CD14-positive monocyte (primary cell): Measurements from ENCODE around the gene PIANP. TPM values are rescaled to one million over a fixed set of nuclear protein-coding genes. Genes with fewer than 3 reads are reported as not detected.

Source experiments
- DNase-seq, 3 donors: peaks; one replicate each; pipeline ENCODE4 v3.0.0-alpha.2; 2011 to 2022
- H2AFZ ChIP-seq: 2 replicates; pipeline ENCODE4 v1.6.0; 2012; ENCODE audit warnings: mild to moderate bottlenecking, low read depth, low read length, inconsistent platforms; ENCODE audit not compliant: insufficient read depth, poor library complexity, severe bottlenecking
- H3K27ac ChIP-seq, 2 donors: 1 replicate in 1 of 2; 2 replicates in 1 of 2; pipeline ENCODE4 v1.5.1; 2012 to 2013; ENCODE audit warnings: low read length in 2 of 2, control low read depth in 1 of 2, inconsistent platforms in 1 of 2, low read depth in 1 of 2, mild to moderate bottlenecking in 1 of 2
- H3K27me3 ChIP-seq, 2 donors: one replicate each; pipeline versions ENCODE4 v1.6.0 to v1.6.1; 2011 to 2013; ENCODE audit warnings: low read length in 2 of 2; ENCODE audit not compliant: control insufficient read depth in 2 of 2, insufficient read depth in 2 of 2
- H3K36me3 ChIP-seq, 2 donors: replicated peaks in 1 of 2; 1 replicate in 1 of 2; 2 replicates in 1 of 2; pipeline versions ENCODE4 v1.5.1 to v1.6.1; 2012 to 2013; ENCODE audit warnings: low read length in 2 of 2, control low read depth in 1 of 2, inconsistent platforms in 1 of 2, mild to moderate bottlenecking in 1 of 2; ENCODE audit not compliant: insufficient read depth in 2 of 2, control insufficient read depth in 1 of 2
- H3K4me1 ChIP-seq, 2 donors: 1 replicate in 1 of 2; 2 replicates in 1 of 2; pipeline versions ENCODE4 v1.5.1 to v1.6.1; 2012 to 2013; ENCODE audit warnings: low read length in 2 of 2, control low read depth in 1 of 2, inconsistent platforms in 1 of 2, mild to moderate bottlenecking in 1 of 2, moderate library complexity in 1 of 2; ENCODE audit not compliant: insufficient read depth in 2 of 2, control insufficient read depth in 1 of 2
- H3K4me2 ChIP-seq: replicated peaks from 2 replicates; pipeline ENCODE3; 2012; ENCODE audit warnings: low read length, moderate library complexity, mild to moderate bottlenecking; ENCODE audit not compliant: poor library complexity, severe bottlenecking; ENCODE audit errors: extremely low read depth
- H3K4me3 ChIP-seq, 3 experiments: fragments of 200-600 bp in 1 of 3; sonication (generic) in 1 of 3; replicated peaks in 1 of 3; 1 replicate in 2 of 3; 2 replicates in 1 of 3; pipeline ENCODE4 v1.5.1; 2011 to 2013; ENCODE audit warnings: low read length in 3 of 3, mild to moderate bottlenecking in 3 of 3, control low read depth in 2 of 3, low read depth in 2 of 3, inconsistent platforms in 1 of 3, moderate library complexity in 1 of 3
- H3K79me2 ChIP-seq: 2 replicates; pipeline ENCODE4 v1.6.0; 2012; ENCODE audit warnings: mild to moderate bottlenecking, control low read depth, inconsistent platforms, low read length, moderate library complexity; ENCODE audit not compliant: insufficient read depth
- H3K9ac ChIP-seq: 2 replicates; pipeline ENCODE4 v1.6.0; 2017; ENCODE audit warnings: low read length, mild to moderate bottlenecking; ENCODE audit not compliant: insufficient read depth, poor library complexity, severe bottlenecking
- H3K9me3 ChIP-seq, 2 donors: replicated peaks in 1 of 2; 1 replicate in 1 of 2; 2 replicates in 1 of 2; pipeline versions ENCODE4 v1.5.1 to v1.6.1; 2012 to 2013; ENCODE audit warnings: low read length in 2 of 2, control low read depth in 1 of 2; ENCODE audit not compliant: control insufficient read depth in 1 of 2, insufficient read depth in 1 of 2
- H4K20me1 ChIP-seq: 2 replicates; pipeline ENCODE4 v1.6.0; 2012; ENCODE audit warnings: mild to moderate bottlenecking, low read length, control low read depth, moderate library complexity; ENCODE audit not compliant: insufficient read depth
- H3K27ac Mint-ChIP-seq, 7 donors: one replicate each; pipeline ENCODE4 v1.8.0; 2020; ENCODE audit warnings: mild to moderate bottlenecking in 7 of 7, mixed read lengths in 7 of 7, moderate library complexity in 6 of 7, inconsistent platforms in 2 of 7
- H3K27me3 Mint-ChIP-seq, 3 donors: one replicate each; pipeline ENCODE4 v1.8.0; 2021 to 2022; ENCODE audit warnings: low read depth in 3 of 3, mild to moderate bottlenecking in 3 of 3, mixed read lengths in 3 of 3, moderate library complexity in 3 of 3, inconsistent platforms in 1 of 3
- H3K36me3 Mint-ChIP-seq, 2 donors: one replicate each; pipeline ENCODE4 v1.8.0; 2020; ENCODE audit warnings: mixed read lengths in 2 of 2, inconsistent platforms in 1 of 2, mild to moderate bottlenecking in 1 of 2
- H3K4me1 Mint-ChIP-seq: one replicate; pipeline ENCODE4 v1.8.0; 2020; ENCODE audit warnings: mild to moderate bottlenecking, mixed read lengths
- H3K4me3 Mint-ChIP-seq, 2 donors: one replicate each; pipeline ENCODE4 v1.8.0; 2020; ENCODE audit warnings: mild to moderate bottlenecking in 2 of 2, mixed read lengths in 2 of 2, moderate library complexity in 1 of 2
- H3K9me3 Mint-ChIP-seq, 7 donors: one replicate each; pipeline ENCODE4 v1.8.0; 2020 to 2022; ENCODE audit warnings: mixed read lengths in 7 of 7, mild to moderate bottlenecking in 6 of 7, moderate library complexity in 6 of 7, inconsistent platforms in 2 of 7
- WGBS: methylation state at CpG from one replicate; pipeline ENCODE4 v1.1.5; 2013; ENCODE audit warnings: missing lambda C conversion rate; ENCODE audit not compliant: insufficient coverage; 5-methylcytosine and 5-hydroxymethylcytosine counted together
- intact Hi-C, 2 donors: fragments of 100-400 bp; cut with micrococcal nuclease; formaldehyde crosslinking; loops; one replicate each; pipeline versions ENCODE4 v1.15.0 to v1.15.1; 2023
- polyA plus RNA-seq, 3 donors: library from polyadenylated mRNA; depleted of rRNA in 1 of 3; unstranded in 2 of 3; stranded (reverse) in 1 of 3; fragments of 300-500 nt in 2 of 3; fragments of >200 nt in 1 of 3; fragmentation: Illumina TruSeq in 2 of 3; gene quantifications; 1 replicate in 2 of 3; 2 replicates in 1 of 3; pipeline ENCODE4 v1.2.3, GENCODE V29; 2012 to 2021
- TF ChIP-seq, protein P1 (sequence below): fragments of 200-600 bp; IDR thresholded peaks from one replicate; pipeline ENCODE4 v1.8.0; 2022; ENCODE audit warnings: antibody characterized with exemption, mild to moderate bottlenecking

Gene PIANP
- polyA plus RNA-seq, 3 donors: not detected

GRCh38 chr12:6667559-6668210 is 32.9 kb downstream of the PIANP start:
- Histone ChIP-seq H3K4me1 (peaks cover 9 to 26% of the 10 kb centered on the region in 2 donors), H3K36me3 (peaks cover 63 to 68% of the 10 kb centered on the region in 2 donors), H3K4me2 (no peak overlapping the region), H4K20me1 (no peaks in the 10 kb centered on the region), H2AFZ (no peak overlapping the region), H3K79me2 (peaks cover 8% of the 10 kb centered on the region), H3K4me3 (no peak overlapping the region), H3K9ac (no peak overlapping the region), H3K9me3 (no peaks in the 10 kb centered on the region), H3K27me3 (no peaks in the 10 kb centered on the region), H3K27ac (no peak overlapping the region)
- TF ChIP-seq, protein P1, sequence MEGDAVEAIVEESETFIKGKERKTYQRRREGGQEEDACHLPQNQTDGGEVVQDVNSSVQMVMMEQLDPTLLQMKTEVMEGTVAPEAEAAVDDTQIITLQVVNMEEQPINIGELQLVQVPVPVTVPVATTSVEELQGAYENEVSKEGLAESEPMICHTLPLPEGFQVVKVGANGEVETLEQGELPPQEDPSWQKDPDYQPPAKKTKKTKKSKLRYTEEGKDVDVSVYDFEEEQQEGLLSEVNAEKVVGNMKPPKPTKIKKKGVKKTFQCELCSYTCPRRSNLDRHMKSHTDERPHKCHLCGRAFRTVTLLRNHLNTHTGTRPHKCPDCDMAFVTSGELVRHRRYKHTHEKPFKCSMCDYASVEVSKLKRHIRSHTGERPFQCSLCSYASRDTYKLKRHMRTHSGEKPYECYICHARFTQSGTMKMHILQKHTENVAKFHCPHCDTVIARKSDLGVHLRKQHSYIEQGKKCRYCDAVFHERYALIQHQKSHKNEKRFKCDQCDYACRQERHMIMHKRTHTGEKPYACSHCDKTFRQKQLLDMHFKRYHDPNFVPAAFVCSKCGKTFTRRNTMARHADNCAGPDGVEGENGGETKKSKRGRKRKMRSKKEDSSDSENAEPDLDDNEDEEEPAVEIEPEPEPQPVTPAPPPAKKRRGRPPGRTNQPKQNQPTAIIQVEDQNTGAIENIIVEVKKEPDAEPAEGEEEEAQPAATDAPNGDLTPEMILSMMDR: no peak
- WGBS: 74% methylated on average over 3 of the region's 8 CpGs
- DNase-seq: no peak
- no peak overlapping the region for H3K4me3 Mint-ChIP-seq
- H3K27ac Mint-ChIP-seq: peak overlapping the region in 1 of 7 donors; percentile 80
- H3K9me3 Mint-ChIP-seq: no peaks in the 10 kb centered on the region
- peaks cover 23% of the 10 kb centered on the region for H3K4me1 Mint-ChIP-seq
- H3K36me3 Mint-ChIP-seq: peaks cover 67 to 71% of the 10 kb centered on the region in 2 donors
- intact Hi-C loops: loop anchor here in 1 of 2 donors (10.0 kb wide), 1 partner anchor 57 kb away; the partner anchor contains the start of gene COPS7A
- peaks cover 0 to 1% (median 0%) of the 10 kb centered on the region in 3 donors for H3K27me3 Mint-ChIP-seq

- TF ChIP-seq, protein P1: no peak
- H3K79me2 ChIP-seq: peaks cover 23% of the 10 kb centered on the region
- H3K27ac ChIP-seq: no peak overlapping the region
- no peak for DNase-seq
- no peak overlapping the region for H2AFZ ChIP-seq
- no peak overlapping the region for H3K4me3 Mint-ChIP-seq
- no peak overlapping the region for H3K4me3 ChIP-seq
- no peaks in the 10 kb centered on the region for H3K27me3 ChIP-seq
- intact Hi-C loops: loop anchor here in 1 of 2 donors (10.0 kb wide), 1 partner anchor 59 kb away; the partner anchor contains the start of gene COPS7A
- no peaks in the 10 kb centered on the region for H4K20me1 ChIP-seq
- no peak overlapping the region for H3K4me2 ChIP-seq
- H3K9ac ChIP-seq: no peak overlapping the region
- peaks cover 54 to 57% of the 10 kb centered on the region in 2 donors for H3K36me3 Mint-ChIP-seq
- H3K36me3 ChIP-seq: peaks cover 48 to 53% of the 10 kb centered on the region in 2 donors
- no peaks in the 10 kb centered on the region for H3K9me3 ChIP-seq
- H3K27ac Mint-ChIP-seq: peak overlapping the region in 1 of 7 donors; percentile 26
- peaks cover 17 to 37% of the 10 kb centered on the region in 2 donors for H3K4me1 ChIP-seq
- no peaks in the 10 kb centered on the region for H3K27me3 Mint-ChIP-seq
- H3K4me1 Mint-ChIP-seq: peaks cover 34% of the 10 kb centered on the region
- no peaks in the 10 kb centered on the region for H3K9me3 Mint-ChIP-seq
- 90% methylated on average over 2 of the region's 2 CpGs for WGBS
Measured at GRCh38 chr12:6666211-6666610, 34.4 kb downstream of the PIANP start.
